SK-N-SH (cell line): Measurements from ENCODE around the gene MARK3. TPM values are rescaled to one million over a fixed set of nuclear protein-coding genes. Genes with fewer than 3 reads are reported as not detected.

Experiments
- CTCF ChIA-PET: fragments of 300-600, 350-600 bp; formaldehyde crosslinking; extraction: SDS; loops from one replicate; lab custom pipeline; 2021; lab: Yijun Ruan, JAX
- POLR2A ChIA-PET: fragments of 350-600 bp; sonication (Branson Sonifier 250); formaldehyde crosslinking; extraction: SDS; loops from one replicate; lab custom pipeline; 2020; ENCODE audit warnings: antibody characterized with exemption, inconsistent platforms; lab: Yijun Ruan, JAX
- DNase-seq: peaks from one replicate; pipeline ENCODE4 v3.0.0; 2012
- H2AFZ ChIP-seq: fragments of 200-600 bp; sonication (generic); 2 replicates; pipeline ENCODE4 v1.8.1; 2016; ENCODE audit warnings: antibody characterized with exemption, mild to moderate bottlenecking, low read depth
- H3F3A ChIP-seq: fragments of 200-600 bp; sonication (generic); replicated peaks from 2 replicates; pipeline ENCODE3; 2016; ENCODE audit warnings: antibody characterized with exemption, mild to moderate bottlenecking; ENCODE audit not compliant: insufficient read depth
- H3K27ac ChIP-seq, 2 experiments: fragments of 200-500 bp in 1 of 2; fragments of 200-600 bp in 1 of 2; sonication (Bioruptor generic) in 1 of 2; sonication (generic), shearing (Covaris generic) in 1 of 2; 2 replicates each; pipeline versions ENCODE4 v1.5.1 to v1.6.1; 2014 to 2016; ENCODE audit warnings: low read depth in 2 of 2, inconsistent platforms in 1 of 2, low read length in 1 of 2, mild to moderate bottlenecking in 1 of 2, mixed read lengths in 1 of 2
- H3K27me3 ChIP-seq: fragments of 200-600 bp; sonication (generic), shearing (Covaris generic); 2 replicates; pipeline ENCODE4 v1.6.1; 2016; ENCODE audit warnings: mixed run types; ENCODE audit not compliant: insufficient read depth
- H3K36me3 ChIP-seq, 2 experiments: fragments of 200-500 bp in 1 of 2; fragments of 200-600 bp in 1 of 2; sonication (Bioruptor generic) in 1 of 2; sonication (generic) in 1 of 2; replicated peaks in 1 of 2; 2 replicates each; pipeline versions ENCODE3 to v1.5.1; 2014 to 2016; ENCODE audit warnings: low read length in 1 of 2, mild to moderate bottlenecking in 1 of 2; ENCODE audit not compliant: insufficient read depth in 2 of 2, control insufficient read depth in 1 of 2
- H3K4me1 ChIP-seq, 2 experiments: fragments of 200-500 bp in 1 of 2; fragments of 200-600 bp in 1 of 2; sonication (Bioruptor generic) in 1 of 2; sonication (generic), shearing (Covaris generic) in 1 of 2; 2 replicates each; pipeline versions ENCODE4 v1.5.1 to v1.6.1; 2014 to 2016; ENCODE audit warnings: low read depth in 1 of 2, low read length in 1 of 2, mixed run types in 1 of 2; ENCODE audit not compliant: insufficient read depth in 2 of 2, control insufficient read depth in 1 of 2
- H3K4me2 ChIP-seq: fragments of 200-600 bp; sonication (generic), shearing (Covaris generic); 2 replicates; pipeline ENCODE4 v1.6.1; 2017; ENCODE audit warnings: mixed run types
- H3K4me3 ChIP-seq, 2 experiments: fragments of 200-500 bp in 1 of 2; fragments of 200-600 bp in 1 of 2; sonication (Bioruptor generic) in 1 of 2; sonication (generic), shearing (Covaris generic) in 1 of 2; 2 replicates each; pipeline versions ENCODE4 v1.5.1 to v1.8.1; 2014 to 2016; ENCODE audit warnings: low read depth in 2 of 2, inconsistent platforms in 1 of 2, low read length in 1 of 2, mild to moderate bottlenecking in 1 of 2, mixed read lengths in 1 of 2, moderate library complexity in 1 of 2
- H3K79me2 ChIP-seq: fragments of 200-600 bp; sonication (generic); 2 replicates; pipeline ENCODE4 v1.8.1; 2017; ENCODE audit warnings: mild to moderate bottlenecking; ENCODE audit not compliant: insufficient read depth
- H3K9ac ChIP-seq: fragments of 200-600 bp; sonication (generic); 2 replicates; pipeline ENCODE4 v1.6.1; 2017; ENCODE audit warnings: mixed run types
- H3K9me2 ChIP-seq: fragments of 200-600 bp; sonication (generic); 2 replicates; pipeline ENCODE4 v1.6.1; 2017; ENCODE audit warnings: mixed run types
- H3K9me3 ChIP-seq: fragments of 200-600 bp; sonication (generic); 2 replicates; pipeline ENCODE4 v1.6.1; 2017; ENCODE audit warnings: mixed run types, mild to moderate bottlenecking, moderate library complexity
- H4K20me1 ChIP-seq: fragments of 200-600 bp; sonication (generic); 2 replicates; pipeline ENCODE4 v1.6.1; 2017; ENCODE audit warnings: mild to moderate bottlenecking, mixed run types; ENCODE audit not compliant: insufficient read depth
- CHD2 ChIP-seq: fragments of 150-350 bp; IDR thresholded peaks from 2 replicates; pipeline ENCODE4 v1.6.1; 2018; ENCODE audit warnings: low read length; ENCODE audit not compliant: partially characterized antibody
- MXI1 ChIP-seq: IDR thresholded peaks from 2 replicates; pipeline ENCODE4 v1.6.1; 2012; ENCODE audit warnings: mild to moderate bottlenecking, low read depth, low read length, improper control_type of control experiment
- SIN3A ChIP-seq: IDR thresholded peaks from 2 replicates; pipeline ENCODE4 v1.6.1; 2012; ENCODE audit warnings: low read depth, mild to moderate bottlenecking, low read length, moderate library complexity, borderline replicate concordance
- TCF12 ChIP-seq: IDR thresholded peaks from 2 replicates; pipeline ENCODE4 v1.4.0; 2012
- TEAD4 ChIP-seq: IDR thresholded peaks from 2 replicates; pipeline ENCODE4 v1.4.0; 2012; ENCODE audit warnings: mild to moderate bottlenecking, borderline replicate concordance; ENCODE audit not compliant: insufficient read depth
- YY1 ChIP-seq: IDR thresholded peaks from 2 replicates; pipeline ENCODE4 v1.4.0; 2012; ENCODE audit warnings: low read depth, mild to moderate bottlenecking
- ZBTB33 ChIP-seq: IDR thresholded peaks from 2 replicates; pipeline ENCODE4 v1.4.0; 2012; ENCODE audit warnings: low read depth, borderline replicate concordance
- WGBS: methylation state at CpG from one replicate; pipeline ENCODE4 v1.1.6; 2017; ENCODE audit warnings: low lambda C conversion rate; 5-methylcytosine and 5-hydroxymethylcytosine counted together
- polyA plus RNA-seq, 3 experiments: library from polyadenylated mRNA; depleted of rRNA; stranded (reverse); fragments of >200 nt; gene quantifications; 2 replicates each; pipeline ENCODE4 v1.2.3, GENCODE V29; 2012

MARK3 gene
- polyA plus RNA-seq, 1 of the 3 experiments (the other 2 are of a cell fraction) = 73.4 TPM

GRCh38 chr14:103385929-103386712 lies 906 bp downstream of the MARK3 start:
- CTCF ChIA-PET = interaction anchor here (0.8 to 1.8 kb wide), 3 partner anchors 8 to 118 kb away, joined by 3 to 8 read pairs (median 4); no protein-coding TSS in a partner anchor
- H3K4me1 ChIP-seq = peaks cover 0 to 10% of the 10 kb centered on the region in 2 experiments; a peak in 1 of 4 replicates
- peak overlapping the region; percentile 92 to 97 for H3K4me3 ChIP-seq
- H3K36me3 ChIP-seq = no peaks in the 10 kb centered on the region
- peak overlapping the region; percentile 91 to 92 for H3K27ac ChIP-seq
- under 1% methylated on average over 31 of the region's 44 CpGs for WGBS
- H3K4me2 ChIP-seq = peak overlapping the region; percentile 92
- POLR2A ChIA-PET = interaction anchor here (1.9 kb wide), 1 partner anchor 52 kb away, joined by 8 read pairs; the partner anchor contains the start of gene EIF5
- H3K79me2 ChIP-seq = peaks cover 59% of the 10 kb centered on the region
- peak; percentile 36 for DNase-seq
- peaks cover 25% of the 10 kb centered on the region for H3F3A ChIP-seq
- peak overlapping the region; percentile 97 for H3K9ac ChIP-seq
- H3K27me3 ChIP-seq = no peaks in the 10 kb centered on the region
- no peak overlapping the region for H2AFZ ChIP-seq
- H3K9me3 ChIP-seq = no peaks in the 10 kb centered on the region
- TF ChIP-seq SIN3A (no peak), MXI1 (0 out of 2 replicates have a peak, but pooled peaks have one; percentile 31)
- H4K20me1 ChIP-seq = peaks cover 54% of the 10 kb centered on the region
- no peaks in the 10 kb centered on the region for H3K9me2 ChIP-seq

GRCh38 chr14:103386713-103387329 lies 1.6 kb downstream of the MARK3 start:
- H3K9me2 ChIP-seq = no peaks in the 10 kb centered on the region
- peak overlapping the region; percentile 92 to 97 for H3K4me3 ChIP-seq
- H2AFZ ChIP-seq = no peak overlapping the region
- peak overlapping the region; percentile 97 for H3K9ac ChIP-seq
- ChIA-PET POLR2A (no interaction called here), CTCF (interaction anchor here (0.8 to 1.2 kb wide), 2 partner anchors 11 to 117 kb away, joined by 3 to 4 read pairs; no protein-coding TSS in a partner anchor)
- peak overlapping the region; percentile 92 for H3K4me2 ChIP-seq
- 10% methylated on average over 9 of the region's 9 CpGs for WGBS
- TF ChIP-seq TEAD4 (no peak), SIN3A (0 out of 2 replicates have a peak, but pooled peaks have one; percentile 7), CHD2 (peak; percentile 3), ZBTB33 (no peak), YY1 (no peak), TCF12 (no peak)
- no peaks in the 10 kb centered on the region for H3K27me3 ChIP-seq
- no peaks in the 10 kb centered on the region for H3K9me3 ChIP-seq
- peaks cover 26% of the 10 kb centered on the region for H3F3A ChIP-seq
- peak overlapping the region; percentile 7 to 91; a peak in 3 of 4 replicates for H3K27ac ChIP-seq
- H3K36me3 ChIP-seq = no peaks in the 10 kb centered on the region
- peaks cover 61% of the 10 kb centered on the region for H4K20me1 ChIP-seq
- DNase-seq = no peak
- H3K4me1 ChIP-seq = peaks cover 0 to 10% of the 10 kb centered on the region in 2 experiments; a peak in 1 of 4 replicates
- H3K79me2 ChIP-seq = peaks cover 66% of the 10 kb centered on the region
